Spleen (tissue), 7 donors: ENCODE data around the gene PEPD.

Source experiments
- CTCF ChIP-seq, 11 experiments: fragments of 200-600 bp in 7 of 11; fragments of 450-650 bp in 4 of 11; sonication (generic) in 4 of 11; IDR thresholded peaks in 8 of 11; conservative IDR thresholded peaks in 3 of 11; 1 replicate in 7 of 11; 2 replicates in 4 of 11; pipeline versions ENCODE4 v1.4.0 to v1.8.0; 2016 to 2021; ENCODE audit warnings: antibody characterized with exemption in 11 of 11, inconsistent platforms in 4 of 11, mild to moderate bottlenecking in 1 of 11
- POLR2A ChIP-seq, 3 donors: fragments of 450-650 bp; IDR thresholded peaks; one replicate each; pipeline ENCODE4 v1.5.1; 2017; ENCODE audit warnings: antibody characterized with exemption in 3 of 3, mild to moderate bottlenecking in 1 of 3
- donor health status: DM: no; HTN: no; CAD: no; lungs with moderate emphysema.
- donor health status: DM: no; HTN: no; CAD: no.
- donor health status: DM: no; HTN: no; CAD: no.

- TF ChIP-seq CTCF (IDR thresholded peaks at IDR 0.05 in 8 of 11, conservative IDR thresholded peaks at IDR 0.05 in 3 of 11), result no peak
- TF ChIP-seq POLR2A (IDR thresholded peaks at IDR 0.05), result no peak
Observed at GRCh38 chr19:33449799-33450198, 71.8 kb downstream of the PEPD start.
